A549 (cell line): ENCODE data around the gene HSP90B1. TPM values are rescaled to one million over a fixed set of nuclear protein-coding genes. Genes with fewer than 3 reads are reported as not detected.

Experiments
- ATAC-seq, 2 experiments: fragments of 200-7000 bp in 1 of 2; fragments of >200 bp in 1 of 2; cut with Nextera tagmentation in 1 of 2; cut with Tn5 transposase in 1 of 2; 3 replicates each; pipeline versions ENCODE4 v1.8.0 to v1.9.1; 2018 to 2020; ENCODE audit warnings: mild to moderate bottlenecking in 1 of 2, moderate library complexity in 1 of 2
- CTCF ChIA-PET: fragments of 300-600 bp; sonication (Branson Sonifier 250); formaldehyde crosslinking; extraction: SDS; loops from one replicate; lab custom pipeline; 2021; ENCODE audit warnings: antibody characterized with exemption, inconsistent platforms; lab: Yijun Ruan, JAX
- POLR2A ChIA-PET: fragments of 350-600 bp; formaldehyde crosslinking; extraction: SDS; loops from one replicate; lab custom pipeline; 2021; ENCODE audit warnings: antibody characterized with exemption, inconsistent platforms; lab: Yijun Ruan, JAX
- DNase-seq, 2 experiments: peaks; one replicate each; pipeline versions ENCODE4 v3.0.0 to v3.0.0-alpha.2; 2011 to 2016; ENCODE audit warnings: low read depth in 1 of 2, low spot score in 1 of 2
- FAIRE-seq: peaks from 2 replicates; lab custom pipeline; 2011; peaks lifted over from hg19 to GRCh38; lab: Jason Lieb, UNC
- H3K27ac ChIP-seq, 2 experiments: fragments of >200 bp; sonication (Bioruptor Twin); formaldehyde crosslinking; 3 replicates each; pipeline ENCODE4 v1.5.1; 2016 to 2017
- H3K4me1 ChIP-seq: fragments of >200 bp; sonication (Bioruptor Twin); formaldehyde crosslinking; 3 replicates; pipeline ENCODE4 v1.6.1; 2016
- H3K4me2 ChIP-seq: fragments of >200 bp; sonication (Bioruptor Twin); formaldehyde crosslinking; 3 replicates; pipeline ENCODE4 v1.6.1; 2016
- H3K4me3 ChIP-seq: fragments of >200 bp; sonication (Bioruptor Twin); formaldehyde crosslinking; 3 replicates; pipeline ENCODE4 v1.5.1; 2016
- H3K9me3 ChIP-seq: fragments of >200 bp; sonication (Bioruptor Twin); formaldehyde crosslinking; 3 replicates; pipeline ENCODE4 v1.6.1; 2016
- ATOH8 ChIP-seq: fragments of 250-450 bp; sonication (Bioruptor Pico); IDR thresholded peaks from 2 replicates; pipeline ENCODE4 v1.5.0; 2020; ENCODE audit warnings: low read depth, mild to moderate bottlenecking, moderate library complexity
- BCL3 ChIP-seq: fragments of >200 bp; sonication (Bioruptor Twin); formaldehyde crosslinking; IDR thresholded peaks from 3 replicates; pipeline ENCODE4 v1.6.1; 2016
- CBX2 ChIP-seq: fragments of 200-600 bp; sonication (generic); IDR thresholded peaks from 2 replicates; pipeline ENCODE4 v1.6.1; 2016; ENCODE audit warnings: low read depth, mild to moderate bottlenecking, borderline replicate concordance
- CBX8 ChIP-seq: fragments of 200-600 bp; sonication (generic); IDR thresholded peaks from 2 replicates; pipeline ENCODE4 v1.6.1; 2016
- CEBPB ChIP-seq, 2 experiments: fragments of >200 bp in 1 of 2; sonication (Bioruptor Twin) in 1 of 2; formaldehyde crosslinking in 1 of 2; IDR thresholded peaks; 2 replicates each; pipeline ENCODE4 v1.6.1; 2012 to 2016
- CHD4 ChIP-seq: fragments of 200-600 bp; sonication (generic); IDR thresholded peaks from 2 replicates; pipeline ENCODE4 v1.6.1; 2016; ENCODE audit warnings: antibody characterized with exemption, mild to moderate bottlenecking, borderline replicate concordance
- EHF ChIP-seq: fragments of 250-450 bp; sonication (Bioruptor Pico); IDR thresholded peaks from 2 replicates; pipeline ENCODE4 v1.5.0; 2020; ENCODE audit warnings: mild to moderate bottlenecking
- EHMT2 ChIP-seq: fragments of 200-600 bp; sonication (generic); IDR thresholded peaks from 2 replicates; pipeline ENCODE4 v1.6.1; 2016; ENCODE audit warnings: antibody characterized with exemption, low read depth, mild to moderate bottlenecking, moderate library complexity
- ELK1 ChIP-seq: fragments of 150-350 bp; IDR thresholded peaks from 2 replicates; pipeline ENCODE4 v1.6.1; 2014; ENCODE audit warnings: low read depth, mild to moderate bottlenecking, low read length
- ESRRA ChIP-seq: fragments of 150-350 bp; IDR thresholded peaks from 2 replicates; pipeline ENCODE4 v1.6.1; 2014; ENCODE audit warnings: mild to moderate bottlenecking, low read length, borderline replicate concordance
- FOSL2 ChIP-seq, 2 experiments: fragments of 450-650 bp in 1 of 2; fragments of >200 bp in 1 of 2; sonication (Bioruptor Twin) in 1 of 2; formaldehyde crosslinking; IDR thresholded peaks; 2 replicates each; pipeline versions ENCODE4 v1.5.0 to v1.6.1; 2016 to 2020; ENCODE audit warnings: mild to moderate bottlenecking in 1 of 2, moderate library complexity in 1 of 2
- FOXS1 ChIP-seq: fragments of 250-450 bp; sonication (Bioruptor Pico); IDR thresholded peaks from 2 replicates; pipeline ENCODE4 v1.5.0; 2020; ENCODE audit warnings: mild to moderate bottlenecking, moderate library complexity
- HDAC2 ChIP-seq: fragments of 200-600 bp; sonication (generic); IDR thresholded peaks from 2 replicates; pipeline ENCODE4 v1.6.1; 2016
- HEYL ChIP-seq: fragments of 250-450 bp; sonication (Bioruptor Pico); IDR thresholded peaks from 2 replicates; pipeline ENCODE4 v1.8.0; 2021; ENCODE audit warnings: mild to moderate bottlenecking, moderate library complexity
- HMGXB4 ChIP-seq: fragments of 250-450 bp; sonication (Bioruptor Pico); IDR thresholded peaks from 2 replicates; pipeline ENCODE4 v1.5.0; 2021; ENCODE audit warnings: mild to moderate bottlenecking, moderate library complexity, borderline replicate concordance
- HOXA7 ChIP-seq: fragments of 250-450 bp; sonication (Bioruptor Pico); IDR thresholded peaks from 2 replicates; pipeline ENCODE4 v1.5.0; 2020; ENCODE audit warnings: mild to moderate bottlenecking, moderate library complexity
- HOXB13 ChIP-seq: fragments of 250-450 bp; sonication (Bioruptor Pico); IDR thresholded peaks from 2 replicates; pipeline ENCODE4 v1.5.0; 2020; ENCODE audit warnings: low read depth, mild to moderate bottlenecking, moderate library complexity
- HOXB5 ChIP-seq: fragments of 250-450 bp; sonication (Bioruptor Pico); IDR thresholded peaks from 2 replicates; pipeline ENCODE4 v1.5.0; 2020; ENCODE audit warnings: mild to moderate bottlenecking, moderate library complexity
- JUN ChIP-seq, 2 experiments: fragments of >200 bp; sonication (Bioruptor Twin); formaldehyde crosslinking; IDR thresholded peaks; 2 replicates in 1 of 2; 3 replicates in 1 of 2; pipeline ENCODE4 v1.6.1; 2016 to 2017
- JUNB ChIP-seq: fragments of >200 bp; sonication (Bioruptor Twin); formaldehyde crosslinking; IDR thresholded peaks from 2 replicates; pipeline ENCODE4 v1.6.1; 2016
- KDM1A ChIP-seq: fragments of 200-600 bp; sonication (generic); IDR thresholded peaks from 2 replicates; pipeline ENCODE4 v1.6.1; 2016; ENCODE audit warnings: low read depth, mild to moderate bottlenecking
- REST ChIP-seq: fragments of 200-600 bp; sonication (generic); IDR thresholded peaks from 2 replicates; pipeline ENCODE4 v1.6.1; 2016; ENCODE audit warnings: antibody characterized with exemption, mild to moderate bottlenecking, moderate library complexity
- SMC3 ChIP-seq: fragments of >200 bp; sonication (Bioruptor Twin); formaldehyde crosslinking; IDR thresholded peaks from 3 replicates; pipeline ENCODE4 v1.6.1; 2018; ENCODE audit warnings: inconsistent platforms
- TP53 ChIP-seq: fragments of 250-450 bp; sonication (Bioruptor Pico); IDR thresholded peaks from 2 replicates; pipeline ENCODE4 v1.5.0; 2021; ENCODE audit warnings: mild to moderate bottlenecking, moderate library complexity
- USF2 ChIP-seq: fragments of 450-650 bp; IDR thresholded peaks from 2 replicates; pipeline ENCODE4 v1.6.1; 2014; ENCODE audit warnings: antibody characterized with exemption
- ZC3H11A ChIP-seq: fragments of 450-650 bp; IDR thresholded peaks from 2 replicates; pipeline ENCODE4 v1.6.1; 2014; ENCODE audit warnings: antibody characterized with exemption, mild to moderate bottlenecking
- ZSCAN20 ChIP-seq: fragments of 250-450 bp; sonication (Bioruptor Pico); IDR thresholded peaks from 2 replicates; pipeline ENCODE4 v1.8.0; 2022; ENCODE audit warnings: mild to moderate bottlenecking, moderate library complexity
- WGBS: methylation state at CpG from one replicate; pipeline ENCODE4 v1.1.6; 2017; ENCODE audit errors: missing lambda C conversion rate; 5-methylcytosine and 5-hydroxymethylcytosine counted together
- polyA plus RNA-seq, 4 experiments: library from polyadenylated mRNA; depleted of rRNA in 3 of 4; stranded (reverse); fragments of >200 nt; fragmentation: RNase III in 1 of 4; extraction: RNeasy Plus Mini Kit Qiagen cat#74134 plus additional on column Dnase treatment in 1 of 4; gene quantifications; 2 replicates in 3 of 4; 3 replicates in 1 of 4; pipeline ENCODE4 v1.2.3, GENCODE V29; 2011 to 2017

The HSP90B1 gene
- polyA plus RNA-seq, 2 of the 4 experiments (the other 2 are of a cell fraction): 624 to 915 TPM

- FAIRE-seq (no peak), DNase-seq (no peak), ATAC-seq (no peak; a peak in 1 of 6 replicates)
- ChIA-PET POLR2A (no interaction called here), CTCF (interaction anchor here (0.6 to 1.0 kb wide), 2 partner anchors 26 to 38 kb away, joined by 3 to 4 read pairs; no protein-coding TSS in a partner anchor)
- H3K4me2 ChIP-seq: no peak overlapping the region
- 29% methylated on average over 2 of the region's 2 CpGs for WGBS
- no peak overlapping the region for H3K27ac ChIP-seq
- no peaks in the 10 kb centered on the region for H3K9me3 ChIP-seq
- no peaks in the 10 kb centered on the region for H3K4me1 ChIP-seq
- no peak overlapping the region for H3K4me3 ChIP-seq
- TF ChIP-seq JUNB (no peak), HEYL (no peak), HOXB5 (no peak), CBX2 (no peak), CHD4 (no peak), HOXB13 (CRISPR knock-in tag) (no peak), ATOH8 (no peak), ELK1 (no peak), CBX8 (no peak), ESRRA (no peak), TP53 (no peak), HMGXB4 (CRISPR knock-in tag) (no peak), ZC3H11A (no peak)
Observed at GRCh38 chr12:103908877-103909276, 21.3 kb upstream of the HSP90B1 start.

- Histone ChIP-seq H3K9me3 (no peaks in the 10 kb centered on the region), H3K4me2 (no peak overlapping the region), H3K27ac (no peak overlapping the region), H3K4me3 (no peak overlapping the region), H3K4me1 (no peaks in the 10 kb centered on the region)
- DNase-seq (no peak), FAIRE-seq (no peak), ATAC-seq (no peak)
- 50% methylated on average over 1 of the region's 1 CpG for WGBS
- CTCF ChIA-PET: interaction anchor here (0.6 to 1.7 kb wide), 5 partner anchors 12 to 915 kb away, joined by 3 to 4 read pairs (median 3); partner anchors contain the start of gene NT5DC3
- TF ChIP-seq EHMT2 (no peak), ELK1 (no peak), CEBPB (IDR thresholded peaks at IDR 0.05) (no peak), CHD4 (no peak), JUN (IDR thresholded peaks at IDR 0.05) (no peak), KDM1A (no peak), SMC3 (no peak), ZSCAN20 (CRISPR knock-in tag) (no peak), BCL3 (no peak), EHF (CRISPR knock-in tag) (no peak), USF2 (no peak), FOXS1 (CRISPR knock-in tag) (no peak), REST (no peak), HDAC2 (no peak), FOSL2 (IDR thresholded peaks at IDR 0.05) (no peak), FOSL2 (CRISPR knock-in tag; IDR thresholded peaks at IDR 0.05) (no peak), HOXA7 (CRISPR knock-in tag) (no peak)
- POLR2A ChIA-PET: no interaction called here
Observed at GRCh38 chr12:103909811-103910210, 20.4 kb upstream of the HSP90B1 start.
